ENCODE results near the gene ADGRB2.

DNA sequence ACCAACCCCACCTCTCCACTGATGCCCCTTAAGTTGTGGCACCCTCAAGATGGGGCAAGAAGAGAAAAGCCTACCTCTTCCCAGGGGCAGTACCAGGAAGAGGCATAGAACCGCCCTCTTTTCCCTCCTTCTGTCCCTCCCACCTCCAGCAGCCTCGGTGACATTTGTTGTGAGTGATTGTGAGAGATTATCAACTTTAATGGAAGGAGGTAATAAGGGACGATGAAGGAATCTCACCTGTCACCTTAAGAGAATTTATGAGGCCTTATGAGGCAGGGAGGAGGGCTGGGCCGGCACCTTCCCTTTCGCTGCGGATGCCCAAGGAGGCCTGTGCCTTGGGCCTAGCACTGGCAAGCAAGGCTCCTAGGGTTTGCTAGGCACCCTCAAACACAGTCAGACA is 1.4 kb upstream of the ADGRB2 start:
- TF ChIP-seq, protein P1, sequence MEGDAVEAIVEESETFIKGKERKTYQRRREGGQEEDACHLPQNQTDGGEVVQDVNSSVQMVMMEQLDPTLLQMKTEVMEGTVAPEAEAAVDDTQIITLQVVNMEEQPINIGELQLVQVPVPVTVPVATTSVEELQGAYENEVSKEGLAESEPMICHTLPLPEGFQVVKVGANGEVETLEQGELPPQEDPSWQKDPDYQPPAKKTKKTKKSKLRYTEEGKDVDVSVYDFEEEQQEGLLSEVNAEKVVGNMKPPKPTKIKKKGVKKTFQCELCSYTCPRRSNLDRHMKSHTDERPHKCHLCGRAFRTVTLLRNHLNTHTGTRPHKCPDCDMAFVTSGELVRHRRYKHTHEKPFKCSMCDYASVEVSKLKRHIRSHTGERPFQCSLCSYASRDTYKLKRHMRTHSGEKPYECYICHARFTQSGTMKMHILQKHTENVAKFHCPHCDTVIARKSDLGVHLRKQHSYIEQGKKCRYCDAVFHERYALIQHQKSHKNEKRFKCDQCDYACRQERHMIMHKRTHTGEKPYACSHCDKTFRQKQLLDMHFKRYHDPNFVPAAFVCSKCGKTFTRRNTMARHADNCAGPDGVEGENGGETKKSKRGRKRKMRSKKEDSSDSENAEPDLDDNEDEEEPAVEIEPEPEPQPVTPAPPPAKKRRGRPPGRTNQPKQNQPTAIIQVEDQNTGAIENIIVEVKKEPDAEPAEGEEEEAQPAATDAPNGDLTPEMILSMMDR (conservative IDR thresholded peaks at IDR 0.05; ENCODE audit: low read length) = no peak
- TF ChIP-seq EZH2phosphoT487 (IDR thresholded peaks at IDR 0.05; ENCODE audit: borderline replicate concordance, low read depth, low read length) = no peak

Data from OCI-LY7 (cell line).